HFF-Myc (cell line): ENCODE data around the gene ZAR1L.

ENCODE experiments used
- DNase-seq: peaks from one replicate; pipeline ENCODE4 v3.0.0-alpha.2; 2011; ENCODE audit warnings: low read depth; ENCODE audit errors: extremely low read depth
- H3K4me3 ChIP-seq: replicated peaks from 2 replicates; pipeline ENCODE4 v1.5.1; 2011; ENCODE audit warnings: low read depth, mild to moderate bottlenecking, control low read depth, low read length
- CTCF ChIP-seq: IDR thresholded peaks from 2 replicates; pipeline ENCODE4 v1.5.1; 2012; ENCODE audit warnings: mild to moderate bottlenecking, low read depth, low read length, control low read depth; ENCODE audit errors: missing control alignments

The ZAR1L gene

GRCh38 chr13:32282096-32282711, 33.0 kb downstream of the ZAR1L start:
- DNase-seq = no peak
- no peak overlapping the region for H3K4me3 ChIP-seq
- TF ChIP-seq CTCF = no peak

GRCh38 chr13:32281096-32281495, 34.1 kb downstream of the ZAR1L start:
- H3K4me3 ChIP-seq = no peak overlapping the region
- no peak for DNase-seq
- no peak for TF ChIP-seq CTCF

- no peak for TF ChIP-seq CTCF
- no peak overlapping the region for H3K4me3 ChIP-seq
- no peak for DNase-seq
Measured at GRCh38 chr13:32278426-32278825, 36.7 kb downstream of the ZAR1L start.

GRCh38 chr13:32277839-32278238, 37.3 kb downstream of the ZAR1L start:
- no peak overlapping the region for H3K4me3 ChIP-seq
- no peak for DNase-seq
- TF ChIP-seq CTCF = no peak

- no peak for DNase-seq
- H3K4me3 ChIP-seq = no peak overlapping the region
- no peak for TF ChIP-seq CTCF
Measured at GRCh38 chr13:32272021-32272683, 43.0 kb downstream of the ZAR1L start.

GRCh38 chr13:32267836-32268439, 47.2 kb downstream of the ZAR1L start:
- H3K4me3 ChIP-seq = no peak overlapping the region
- peak; percentile 76 for TF ChIP-seq CTCF
- DNase-seq = no peak
